GM12865 (cell line): ENCODE results near the gene ONECUT3.

Experiments used
- DNase-seq: peaks from one replicate; pipeline ENCODE4 v3.0.0; 2010; ENCODE audit warnings: low read depth
- H3K4me3 ChIP-seq: 2 replicates; pipeline ENCODE4 v1.5.1; 2011; ENCODE audit warnings: mild to moderate bottlenecking, low read depth, low read length, control low read depth
- TF ChIP-seq, protein P1 (sequence below): IDR thresholded peaks from 2 replicates; pipeline ENCODE4 v1.5.1; 2011; ENCODE audit warnings: low read length, control low read depth, low read depth, inconsistent platforms; ENCODE audit not compliant: insufficient read depth; ENCODE audit errors: missing control alignments

The ONECUT3 gene

DNA sequence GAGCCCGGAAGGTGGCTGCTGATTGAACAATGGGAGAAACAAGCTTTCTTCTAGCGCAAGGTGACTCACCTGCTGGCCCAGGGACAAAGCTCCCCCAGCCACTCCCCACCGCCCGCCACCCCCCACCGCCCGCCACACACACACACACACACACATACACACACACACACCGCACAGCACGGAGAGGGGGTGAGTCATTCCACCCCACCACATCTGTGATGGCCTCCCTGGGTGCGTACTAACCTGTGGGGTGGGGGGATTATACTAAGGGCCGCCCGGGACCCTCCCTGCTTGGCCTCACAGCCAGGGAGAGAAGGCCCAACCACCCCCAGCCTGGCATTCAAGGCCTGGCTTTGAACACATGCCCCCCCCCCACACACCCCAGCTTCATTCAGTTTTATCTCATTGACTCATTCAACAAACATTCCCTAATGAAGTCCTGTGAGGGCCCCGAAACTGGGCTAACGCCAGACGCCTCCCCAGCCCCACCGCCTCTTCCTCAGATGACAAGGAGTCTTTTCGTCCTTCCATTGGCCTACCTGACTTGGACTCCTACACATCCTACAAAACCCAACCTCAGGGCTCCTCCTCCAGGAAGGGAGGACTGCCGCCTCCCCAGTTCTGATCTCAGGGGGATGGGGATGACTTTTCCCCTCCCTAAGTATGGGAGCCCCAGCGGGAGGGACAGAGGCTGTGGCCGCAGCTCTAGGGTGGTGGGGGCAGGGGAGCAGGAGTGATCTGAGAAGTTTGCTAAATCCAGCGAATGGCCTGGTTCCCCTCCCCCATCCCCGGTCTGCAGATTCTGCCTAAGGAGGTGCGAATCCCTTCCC lies 5.8 kb upstream of the ONECUT3 start:
- no peak overlapping the region for H3K4me3 ChIP-seq
- TF ChIP-seq, protein P1, sequence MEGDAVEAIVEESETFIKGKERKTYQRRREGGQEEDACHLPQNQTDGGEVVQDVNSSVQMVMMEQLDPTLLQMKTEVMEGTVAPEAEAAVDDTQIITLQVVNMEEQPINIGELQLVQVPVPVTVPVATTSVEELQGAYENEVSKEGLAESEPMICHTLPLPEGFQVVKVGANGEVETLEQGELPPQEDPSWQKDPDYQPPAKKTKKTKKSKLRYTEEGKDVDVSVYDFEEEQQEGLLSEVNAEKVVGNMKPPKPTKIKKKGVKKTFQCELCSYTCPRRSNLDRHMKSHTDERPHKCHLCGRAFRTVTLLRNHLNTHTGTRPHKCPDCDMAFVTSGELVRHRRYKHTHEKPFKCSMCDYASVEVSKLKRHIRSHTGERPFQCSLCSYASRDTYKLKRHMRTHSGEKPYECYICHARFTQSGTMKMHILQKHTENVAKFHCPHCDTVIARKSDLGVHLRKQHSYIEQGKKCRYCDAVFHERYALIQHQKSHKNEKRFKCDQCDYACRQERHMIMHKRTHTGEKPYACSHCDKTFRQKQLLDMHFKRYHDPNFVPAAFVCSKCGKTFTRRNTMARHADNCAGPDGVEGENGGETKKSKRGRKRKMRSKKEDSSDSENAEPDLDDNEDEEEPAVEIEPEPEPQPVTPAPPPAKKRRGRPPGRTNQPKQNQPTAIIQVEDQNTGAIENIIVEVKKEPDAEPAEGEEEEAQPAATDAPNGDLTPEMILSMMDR = no peak
- peak; percentile 59 for DNase-seq

DNA sequence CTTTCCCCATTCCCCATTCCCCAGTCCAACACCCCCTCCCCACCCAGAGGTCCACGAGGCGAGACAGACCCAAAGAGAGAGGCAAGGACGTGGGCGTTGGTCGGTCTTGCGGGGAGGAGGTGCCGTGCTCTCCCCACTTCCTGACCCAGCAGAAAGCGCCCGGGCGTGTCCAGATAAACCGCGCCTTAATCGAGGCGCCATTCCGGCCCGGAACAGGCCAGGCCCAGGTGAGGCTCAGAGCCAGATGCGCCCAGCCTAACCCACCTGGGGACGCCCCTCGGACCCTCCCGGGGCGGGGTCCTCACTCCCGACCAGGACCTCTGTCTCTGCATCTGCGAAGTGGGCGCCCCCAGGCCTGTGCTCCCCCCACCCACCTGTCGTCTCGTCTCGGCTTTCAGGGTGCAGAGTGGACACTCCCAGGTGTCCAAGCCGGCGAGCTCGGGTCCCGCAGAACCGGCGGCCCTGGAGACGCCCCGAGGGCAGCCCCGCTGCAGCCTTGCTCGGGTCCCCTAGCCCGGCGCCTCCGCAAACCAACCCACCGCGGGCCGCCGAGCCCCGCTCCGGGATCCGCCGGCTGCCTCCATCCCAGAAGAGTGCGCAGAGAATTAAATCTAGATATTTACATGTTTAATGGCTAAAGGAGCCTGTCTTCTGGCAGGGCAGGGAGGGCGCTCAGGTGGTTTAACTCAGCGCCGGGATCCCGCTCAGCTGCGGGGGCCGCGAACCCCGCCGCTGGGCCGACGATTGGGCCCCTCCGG lies 5.0 kb upstream of the ONECUT3 start:
- DNase-seq = peak; percentile 66
- H3K4me3 ChIP-seq = no peak overlapping the region
- TF ChIP-seq, protein P1 = no peak

DNA sequence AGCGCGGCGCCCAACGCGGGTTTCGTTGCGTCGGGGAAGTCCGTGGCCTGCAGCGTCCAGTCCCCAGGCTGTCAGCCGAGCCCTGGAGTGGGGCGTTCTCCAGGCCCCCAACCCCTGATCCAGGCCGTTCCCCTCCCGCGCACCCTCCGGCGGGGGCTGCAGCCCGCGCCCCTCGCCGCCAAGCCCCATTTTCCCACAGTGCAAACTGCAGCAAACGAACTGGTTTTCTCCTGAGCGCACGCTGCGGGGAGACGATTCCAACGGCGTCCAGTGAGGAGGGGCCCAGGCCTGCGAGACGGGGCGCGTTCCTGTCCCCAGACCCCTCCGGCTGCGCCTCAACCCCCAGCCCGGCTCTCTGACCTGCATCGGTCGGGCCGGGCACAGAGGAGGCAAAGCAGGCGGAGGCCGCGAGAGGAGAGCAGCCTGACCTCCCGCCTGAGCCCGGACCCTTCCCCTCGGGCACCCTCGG lies 4.4 kb upstream of the ONECUT3 start:
- DNase-seq = no peak
- H3K4me3 ChIP-seq = no peak overlapping the region
- TF ChIP-seq, protein P1 = no peak

DNA sequence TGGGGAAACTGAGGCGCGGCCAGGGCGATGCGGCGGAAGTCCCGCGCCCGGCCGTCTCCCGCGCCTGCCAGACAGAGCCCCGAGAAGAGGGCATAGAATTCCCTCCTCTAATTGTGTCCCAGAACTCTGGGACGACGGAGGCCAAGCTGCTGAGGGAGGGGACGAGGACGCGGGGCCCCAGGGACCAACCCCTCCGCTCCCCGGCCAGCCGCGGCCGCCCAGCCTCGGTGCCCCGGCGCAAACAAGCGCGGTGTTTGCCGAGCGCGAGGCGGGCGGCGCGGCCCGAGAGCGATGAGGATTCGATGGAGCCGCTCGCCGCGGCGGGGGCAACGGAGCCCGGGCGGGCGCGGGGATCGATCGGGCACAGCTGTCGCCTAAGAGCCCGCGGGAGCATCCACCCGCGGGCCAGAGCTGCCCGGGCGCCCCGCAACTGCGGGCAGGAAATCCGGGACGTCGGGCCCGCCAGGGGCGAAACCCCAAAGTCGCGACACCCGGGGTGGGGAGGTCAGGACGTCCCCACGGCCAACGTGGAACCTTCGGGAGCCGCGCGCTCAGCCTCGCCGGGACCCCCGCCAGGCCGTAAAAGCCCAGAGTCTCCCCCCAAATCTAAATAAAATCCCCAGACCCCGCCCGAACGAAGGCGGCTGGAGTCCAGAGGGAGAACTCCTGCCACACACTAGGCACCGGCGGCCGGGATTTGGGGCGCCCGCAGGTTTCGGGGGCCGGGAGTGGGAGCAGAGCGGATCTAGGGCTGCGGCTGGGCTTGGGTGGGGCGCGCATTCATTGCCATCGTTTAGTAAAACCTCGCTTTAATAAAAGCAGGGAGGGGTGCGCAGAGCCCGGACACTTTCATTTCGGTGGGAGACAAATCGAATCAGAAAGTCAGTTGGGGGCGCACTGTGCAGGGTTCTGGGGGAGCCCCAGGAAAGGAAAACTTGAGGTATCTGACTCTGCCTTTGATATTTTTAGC lies 3.6 kb upstream of the ONECUT3 start:
- no peak overlapping the region for H3K4me3 ChIP-seq
- TF ChIP-seq, protein P1 = no peak
- no peak for DNase-seq

DNA sequence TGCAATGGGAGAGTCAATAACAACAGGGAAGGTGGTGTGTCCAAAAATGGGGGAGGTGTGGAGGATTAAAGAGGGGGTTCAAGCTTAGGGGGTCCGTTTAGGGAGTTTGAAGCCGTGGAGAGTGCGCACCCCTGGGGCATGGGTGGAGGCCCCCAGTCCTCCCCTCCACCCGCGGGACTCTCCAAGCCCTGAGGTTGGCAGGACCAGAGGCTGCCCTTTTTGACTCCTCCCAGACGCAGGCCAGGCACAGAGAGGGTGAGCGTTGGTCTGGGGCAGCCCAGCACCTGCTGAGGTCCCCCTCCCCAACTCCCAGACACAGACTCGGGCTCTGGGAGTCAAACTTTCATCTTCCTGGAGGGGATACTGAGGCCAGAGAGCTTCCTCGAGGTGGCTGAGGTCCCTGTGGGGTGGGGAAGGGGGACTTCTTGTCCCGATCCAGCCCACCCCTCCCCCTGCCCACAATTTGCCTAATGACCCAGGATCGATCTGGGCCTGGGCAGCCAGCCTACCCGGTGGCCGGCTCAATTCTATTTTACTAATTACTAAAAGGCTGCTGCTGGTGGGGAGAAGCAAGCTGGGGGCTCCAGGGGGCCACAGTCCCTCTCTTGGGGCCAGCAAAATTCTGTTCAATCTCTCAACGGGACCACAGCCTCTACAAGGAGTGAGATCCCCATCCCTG lies 2.8 kb upstream of the ONECUT3 start:
- TF ChIP-seq, protein P1 = no peak
- no peak overlapping the region for H3K4me3 ChIP-seq
- no peak for DNase-seq
